Inflammatory macrophage treated with lipopolysaccharide for 1 hour (primary cell): ENCODE measurements around the gene SYT5.
A peak's percentile ranks its signal among the peaks of the same experiment; 100 is the strongest.

ENCODE experiments used
- DNase-seq, 2 donors: peaks; one replicate each; pipeline ENCODE4 v3.0.0-alpha.2; 2020 to 2022

SYT5 gene

DNA sequence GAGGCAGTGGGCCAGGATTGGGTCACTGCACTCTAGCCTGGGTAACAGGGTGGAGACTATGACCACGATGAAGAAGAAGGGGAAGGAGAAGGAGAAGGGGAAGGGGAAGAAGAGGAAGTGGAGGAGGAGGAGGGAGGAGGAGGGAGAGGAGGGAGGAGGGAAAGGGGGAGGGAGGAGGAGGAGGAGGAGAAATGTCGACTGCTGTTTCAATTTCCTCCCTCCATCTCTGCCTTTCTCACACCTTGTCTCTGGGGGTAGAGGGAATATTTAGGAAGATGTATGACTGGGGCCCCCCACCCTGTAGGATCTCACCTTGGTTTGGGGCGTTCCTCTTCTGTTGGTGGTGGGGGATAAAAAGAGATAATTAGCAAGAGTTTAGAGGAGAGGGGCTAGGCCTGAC is 34.9 kb downstream of the SYT5 start:
- DNase-seq, result peak in 1 of 2 donors; percentile 43

DNA sequence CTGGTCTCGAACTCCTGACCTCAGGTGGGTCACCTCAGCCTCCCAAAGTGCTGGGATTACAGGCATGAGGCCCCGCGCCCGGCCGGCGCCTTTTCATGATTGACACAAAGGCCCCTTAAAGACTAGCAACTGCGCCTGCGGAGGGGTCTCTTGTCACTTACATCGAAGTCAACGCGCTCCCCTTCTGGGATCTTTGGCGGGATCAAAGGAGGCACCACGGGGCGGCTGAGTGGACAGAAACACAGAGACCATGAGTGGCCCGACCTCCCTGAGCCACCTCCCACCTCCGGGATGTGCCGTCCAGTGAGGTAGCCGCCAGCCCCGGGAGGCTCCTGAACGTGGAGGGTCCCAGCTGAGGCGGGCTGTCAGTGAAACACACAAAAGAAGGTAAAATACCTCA is 38.4 kb downstream of the SYT5 start:
- no peak for DNase-seq

DNA sequence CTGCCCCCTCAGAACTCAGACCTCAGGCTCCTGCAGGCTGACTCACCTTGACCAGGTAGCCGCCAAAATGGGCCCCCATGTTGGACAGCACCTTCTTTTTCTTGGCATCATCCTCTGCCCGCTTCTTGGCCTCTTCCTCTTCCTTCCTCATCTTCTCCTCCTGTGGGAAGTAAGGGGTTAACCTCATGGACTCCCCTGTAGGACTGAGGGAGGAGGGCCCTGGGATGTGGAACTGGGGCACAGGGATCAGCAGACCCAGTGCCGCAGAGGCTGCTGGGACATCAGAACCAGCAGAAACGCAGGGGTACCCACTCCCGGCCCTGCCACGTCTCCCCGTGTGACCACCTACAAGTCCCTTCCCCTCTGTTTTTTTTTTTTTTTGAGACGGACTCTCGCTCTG is 42.2 kb downstream of the SYT5 start:
- no peak for DNase-seq

DNA sequence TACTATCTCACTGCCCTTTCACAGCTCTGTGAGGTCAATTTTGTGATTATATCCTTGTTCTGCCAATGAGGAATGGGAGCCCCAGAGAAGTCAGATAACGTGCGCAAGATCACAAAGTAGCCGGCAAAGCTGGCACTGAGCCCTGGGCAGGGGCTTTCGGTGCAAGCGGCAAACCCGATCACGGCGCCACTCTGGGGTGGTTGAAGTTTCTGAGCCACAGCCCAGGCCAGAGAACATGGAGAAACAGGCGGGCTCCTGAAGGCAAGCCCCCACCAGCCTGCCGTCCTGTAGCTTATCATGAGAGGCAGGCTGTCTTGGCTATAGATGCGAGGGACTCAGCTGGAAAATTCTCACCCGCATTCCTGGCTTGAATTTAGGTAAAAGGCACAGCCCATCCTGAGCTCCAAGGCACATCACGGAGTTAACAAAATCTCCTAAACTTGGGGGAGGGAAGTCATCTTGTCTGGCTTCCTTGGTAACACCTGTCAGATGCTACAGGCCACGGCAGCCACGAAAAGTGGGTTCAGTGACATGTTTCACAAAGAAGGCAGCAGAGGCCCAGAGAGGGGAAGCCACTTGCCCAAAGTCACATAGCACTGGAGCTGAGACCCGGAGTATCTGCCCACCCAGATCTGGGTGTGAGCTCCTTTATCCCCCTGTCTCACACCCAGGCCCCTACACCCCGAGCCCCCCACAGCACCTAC is 43.5 kb downstream of the SYT5 start:
- DNase-seq, result no peak

DNA sequence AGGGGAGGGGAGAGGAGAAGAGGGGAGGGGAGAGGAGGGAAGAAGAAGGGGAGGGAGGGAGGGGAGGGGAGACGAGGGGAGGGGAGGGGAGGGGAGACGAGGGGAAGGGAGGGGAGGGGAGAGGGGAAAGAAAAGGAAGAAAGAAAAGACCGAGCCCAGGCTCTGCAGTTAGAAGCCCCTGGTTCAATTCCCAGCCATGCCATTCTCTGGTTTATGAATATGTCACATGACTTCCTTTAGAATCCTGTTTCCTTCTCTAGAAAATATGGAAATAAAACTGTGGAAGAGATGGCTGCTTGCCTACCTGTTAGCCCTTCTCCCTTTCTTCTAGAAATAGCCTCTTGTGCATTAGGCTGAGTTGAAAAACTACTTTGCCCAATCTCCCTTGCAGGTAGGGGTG is 45.4 kb downstream of the SYT5 start:
- no peak for DNase-seq

DNA sequence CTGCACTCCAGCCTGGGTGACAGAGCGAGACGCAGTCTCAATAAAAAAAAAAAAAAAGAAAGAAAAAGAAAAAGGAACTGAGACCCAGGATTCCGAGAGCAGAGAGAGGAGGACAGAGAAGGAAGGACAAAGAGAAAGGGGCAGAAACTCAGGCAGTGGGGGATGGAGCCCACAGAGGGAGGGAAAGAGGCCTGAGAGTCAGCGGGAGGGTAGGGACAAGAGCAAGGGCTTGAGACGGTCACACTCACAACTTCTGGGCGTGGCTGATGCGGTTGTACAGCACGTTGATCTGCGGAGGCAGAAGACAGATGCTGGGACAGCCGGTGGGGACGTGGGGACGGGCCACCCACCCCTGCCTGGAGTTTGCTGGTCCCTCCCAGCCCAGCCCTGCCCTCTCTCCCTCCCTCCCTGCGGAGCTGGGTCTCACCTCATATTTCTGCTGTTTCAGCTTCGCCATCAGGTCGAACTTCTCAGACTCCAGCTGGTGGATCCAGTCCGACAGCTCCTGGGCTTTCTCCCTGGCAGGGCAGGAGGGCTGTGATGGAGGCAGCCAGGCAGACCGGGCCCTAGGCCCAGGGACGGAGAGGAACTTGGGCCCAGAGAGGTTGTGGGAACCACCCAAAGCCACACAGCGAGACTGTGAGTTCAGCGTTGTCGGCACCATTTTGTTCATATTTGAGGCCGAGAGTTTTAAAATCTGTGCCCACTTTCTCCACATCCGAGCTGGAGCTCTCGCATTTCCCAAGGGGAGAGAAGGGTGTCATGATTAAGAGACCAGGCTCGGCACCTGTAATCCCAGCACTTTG is 46.2 kb downstream of the SYT5 start:
- DNase-seq, result no peak

DNA sequence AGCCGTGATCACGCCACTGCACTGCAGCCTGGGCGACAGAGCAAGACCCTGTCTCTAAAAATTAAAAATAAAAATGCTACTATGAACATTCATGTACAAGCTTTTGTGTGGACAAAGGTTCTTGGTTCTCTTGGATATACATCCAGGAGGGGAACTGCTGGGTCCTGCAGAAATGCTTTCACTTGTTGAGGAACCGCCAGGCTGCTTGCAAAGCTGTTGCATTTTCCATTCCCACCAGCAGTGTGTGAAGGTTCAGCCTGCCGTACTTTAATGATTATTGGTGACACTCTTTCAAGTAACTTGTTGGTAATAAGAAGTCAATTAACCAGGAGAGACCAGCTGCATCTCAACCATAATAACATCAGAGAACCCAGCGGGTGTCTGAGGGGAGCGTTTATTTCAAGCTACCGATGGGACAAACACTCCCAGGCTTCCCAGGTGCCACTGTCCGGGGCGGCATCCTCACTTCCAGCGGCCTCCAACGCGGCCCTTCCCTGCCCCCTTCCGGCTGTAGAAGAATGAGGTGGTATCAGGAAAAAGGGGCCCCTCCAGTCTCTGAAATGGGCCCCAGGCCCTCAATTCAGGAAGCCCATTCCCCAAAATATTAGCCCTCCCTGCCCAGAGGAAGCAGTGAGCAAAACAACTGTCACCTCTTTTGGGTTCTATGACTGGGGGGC is 47.5 kb downstream of the SYT5 start:
- peak in 1 of 2 donors; percentile 22 for DNase-seq

DNA sequence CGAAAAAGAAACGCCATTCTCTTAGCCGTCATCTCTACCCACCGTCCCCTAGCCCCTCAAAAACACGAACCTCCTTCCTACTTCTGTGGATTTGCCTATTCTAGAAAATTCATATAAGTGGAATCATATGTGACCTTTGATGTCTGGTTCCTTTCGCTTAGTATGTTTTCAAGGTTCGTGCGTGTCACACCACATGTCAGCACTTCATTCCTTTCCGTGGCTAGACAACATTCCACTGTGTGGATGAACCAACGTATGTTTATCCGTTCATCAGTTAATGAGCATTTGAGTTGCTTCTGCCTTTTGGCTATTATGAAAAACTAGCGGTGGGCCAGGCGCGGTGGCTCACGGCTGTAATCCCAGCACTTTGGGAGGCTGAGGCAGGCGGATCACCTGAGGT is 48.7 kb downstream of the SYT5 start:
- no peak for DNase-seq
